Kidney tubule cell (primary cell): ENCODE measurements around the gene TAF1.
"Not testable (repeated sequence)": the region's sequence is repeated elsewhere in the genome, so short reads cannot be mapped to it uniquely, and the experiment has no call there.

Experiments used
- DNase-seq: peaks from one replicate; pipeline ENCODE4 v3.0.0-alpha.2; 2018; ENCODE audit warnings: low spot score

The TAF1 gene

DNA sequence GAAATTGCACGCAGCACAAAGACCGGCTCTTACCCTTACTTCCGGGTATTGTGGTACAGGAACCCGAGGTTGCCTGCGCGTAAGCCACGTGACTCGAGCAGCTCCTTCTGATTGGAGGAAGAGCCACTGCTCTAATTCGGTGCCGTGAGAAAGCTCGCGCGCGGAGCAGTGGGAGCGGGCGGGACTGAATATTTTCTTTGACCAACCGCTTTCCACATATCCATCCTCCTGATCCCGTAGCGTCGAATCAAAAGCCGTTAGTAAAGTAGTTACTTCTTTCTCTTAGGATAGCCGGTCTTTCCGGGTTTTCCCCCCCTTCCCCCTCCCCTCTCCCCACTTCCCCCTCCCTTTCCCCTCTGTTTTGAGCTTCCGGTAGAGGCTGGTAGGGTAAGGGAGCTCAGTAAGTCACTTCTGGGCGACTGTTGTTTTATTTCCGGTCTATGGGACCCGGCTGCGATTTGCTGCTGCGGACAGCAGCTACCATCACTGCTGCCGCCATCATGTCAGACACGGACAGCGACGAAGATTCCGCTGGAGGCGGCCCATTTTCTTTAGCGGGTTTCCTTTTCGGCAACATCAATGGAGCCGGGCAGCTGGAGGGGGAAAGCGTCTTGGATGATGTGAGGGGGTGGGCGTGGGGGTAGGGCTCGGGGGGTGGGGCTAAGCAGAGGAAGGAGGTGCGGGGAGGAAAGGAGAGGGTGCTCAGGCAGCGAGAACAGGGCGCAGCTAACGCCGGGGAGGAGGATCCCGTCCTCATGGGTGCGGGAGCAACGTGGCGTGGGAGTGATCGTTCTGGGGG lies at the start of gene TAF1:
TSS of gene TAF1 (plus strand) at position 483 of the 799 bp plus-strand sequence. CDS start at position 501, 18 bp downstream.
- DNase-seq: peak; percentile 98

DNA sequence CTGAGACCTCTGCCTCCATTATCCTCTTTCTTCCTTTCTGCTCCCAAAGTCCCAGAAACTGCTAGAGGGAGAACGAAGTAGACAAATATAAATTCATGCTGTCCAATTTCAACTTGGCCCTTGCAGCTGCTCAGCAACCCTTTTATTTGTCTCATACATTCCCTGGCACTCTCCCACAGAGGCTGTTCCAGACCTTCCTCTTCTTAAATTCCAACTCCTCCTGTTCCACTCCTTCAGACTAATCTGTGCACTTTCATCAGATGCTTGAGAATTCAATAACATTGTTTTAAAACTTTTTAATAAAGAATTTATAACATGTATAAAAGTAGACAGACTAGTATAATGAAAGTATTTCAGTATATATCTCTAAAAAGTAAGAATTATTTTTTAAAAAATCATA lies 49.2 kb upstream of the TAF1 start:
- not testable (repeated sequence) for DNase-seq

- no peak for DNase-seq
Measured at GRCh38 chrX:71320126-71320525, 46.0 kb upstream of the TAF1 start.

- DNase-seq: no peak
Measured at GRCh38 chrX:71321731-71322130, 44.4 kb upstream of the TAF1 start.

DNA sequence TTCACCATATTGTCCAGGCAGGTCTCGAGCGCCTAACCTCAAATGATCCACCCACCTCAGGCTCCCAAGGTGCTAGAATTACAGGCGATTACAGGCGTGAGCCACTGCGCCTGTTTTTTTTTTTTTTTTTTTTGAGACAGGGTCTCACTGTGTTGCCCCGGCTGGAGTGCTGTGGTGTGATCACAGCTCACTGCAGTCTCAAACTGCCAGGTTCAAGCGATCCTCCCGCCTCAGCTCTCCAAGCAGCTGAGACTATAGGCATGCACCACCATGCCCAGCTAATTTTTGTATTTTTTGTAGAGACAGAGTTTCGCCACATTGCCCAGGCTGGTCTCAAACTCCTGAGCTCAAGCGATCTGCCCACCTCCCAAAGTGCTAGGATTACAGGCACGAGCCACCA lies 41.7 kb upstream of the TAF1 start:
- DNase-seq: not testable (repeated sequence)

DNA sequence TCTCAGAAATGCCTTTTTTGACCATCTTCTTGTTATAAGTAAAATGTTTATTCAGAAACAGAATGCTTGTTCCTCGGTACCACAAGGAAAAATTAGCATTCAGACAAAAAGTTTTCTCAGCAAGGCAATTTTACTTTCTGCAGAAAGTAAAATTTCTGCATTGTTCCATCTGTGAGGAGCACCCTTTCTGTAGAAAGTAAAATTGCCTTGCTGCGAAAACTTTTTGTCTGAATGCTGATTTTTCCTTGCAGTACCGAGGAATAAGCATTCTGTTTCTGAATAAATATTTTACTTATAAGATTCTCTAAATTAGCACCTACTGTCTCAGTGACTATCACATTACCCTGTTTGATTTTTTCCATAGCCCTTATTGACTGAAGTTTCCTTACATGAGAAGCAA lies 39.8 kb upstream of the TAF1 start:
- DNase-seq: no peak

GRCh38 chrX:71349151-71349665 lies 16.9 kb upstream of the TAF1 start:
- DNase-seq: not testable (repeated sequence)

DNA sequence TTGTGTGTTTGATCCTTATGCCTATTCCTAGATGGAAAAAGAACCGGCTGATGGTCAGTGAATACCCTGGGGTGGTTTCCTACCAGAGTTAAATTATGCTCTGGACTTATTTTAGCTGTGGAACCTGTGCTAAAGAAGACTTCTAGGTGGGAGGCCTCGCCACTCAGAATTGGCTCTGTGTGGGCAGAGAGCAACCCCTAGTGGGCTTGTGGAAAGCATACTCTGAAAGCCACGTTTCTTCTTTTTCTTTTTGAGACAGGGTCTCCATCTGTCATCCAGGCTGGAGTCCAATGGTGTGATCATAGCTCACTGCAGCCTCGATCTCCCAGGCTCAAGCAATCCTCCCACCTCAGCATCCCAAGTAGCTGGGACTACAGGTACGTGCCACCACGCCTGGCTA lies 16.3 kb upstream of the TAF1 start:
- not testable (repeated sequence) for DNase-seq

- DNase-seq: not testable (repeated sequence)
Measured at GRCh38 chrX:71352439-71352838, 13.7 kb upstream of the TAF1 start.

DNA sequence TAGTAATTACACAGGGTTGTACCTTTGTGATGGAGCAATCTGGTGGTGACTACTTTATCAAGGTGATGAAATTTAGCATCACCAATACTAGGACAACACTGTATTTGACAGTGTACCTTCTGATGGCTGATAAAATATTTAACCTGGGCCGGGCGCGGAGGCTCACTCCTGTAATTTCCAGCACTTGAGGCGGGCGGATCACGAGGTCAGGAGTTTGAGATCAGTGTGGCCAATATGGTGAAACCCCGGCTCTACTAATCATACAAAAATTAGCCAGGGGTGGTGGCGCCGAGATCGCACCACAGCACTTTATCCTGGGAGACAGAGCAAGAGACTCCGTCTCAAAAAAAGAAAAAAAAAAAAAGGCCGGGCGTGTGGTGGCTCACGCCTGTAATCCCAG lies 1.9 kb upstream of the TAF1 start:
- no peak for DNase-seq

DNA sequence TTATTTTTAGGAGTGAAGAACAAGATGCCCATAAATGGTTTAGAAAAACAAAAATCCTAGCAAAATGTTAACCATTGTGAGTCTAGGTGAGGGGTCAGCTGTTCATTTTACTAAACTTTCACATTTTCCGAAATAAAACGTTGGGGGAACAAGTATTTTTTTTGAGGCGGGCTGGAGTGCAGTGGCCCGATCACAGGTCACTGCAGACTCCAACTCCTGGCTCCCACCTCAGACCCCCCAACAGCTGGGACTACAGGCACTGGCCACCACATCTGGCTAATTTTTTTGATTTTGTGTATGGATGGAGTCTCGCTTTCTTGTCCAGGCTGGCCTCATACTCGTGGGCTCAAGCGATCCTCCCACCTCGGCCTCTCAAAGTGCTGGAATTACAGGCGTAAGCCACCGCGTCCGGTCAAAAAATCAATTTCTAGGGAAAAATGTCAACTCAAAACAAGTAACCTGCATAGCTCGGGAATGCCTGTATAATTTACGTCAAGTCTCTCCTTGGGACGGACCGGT lies 742 bp upstream of the TAF1 start:
- no peak for DNase-seq

GRCh38 chrX:71366674-71367256 lies 608 bp downstream of the TAF1 start:
- peak; percentile 18 for DNase-seq

DNA sequence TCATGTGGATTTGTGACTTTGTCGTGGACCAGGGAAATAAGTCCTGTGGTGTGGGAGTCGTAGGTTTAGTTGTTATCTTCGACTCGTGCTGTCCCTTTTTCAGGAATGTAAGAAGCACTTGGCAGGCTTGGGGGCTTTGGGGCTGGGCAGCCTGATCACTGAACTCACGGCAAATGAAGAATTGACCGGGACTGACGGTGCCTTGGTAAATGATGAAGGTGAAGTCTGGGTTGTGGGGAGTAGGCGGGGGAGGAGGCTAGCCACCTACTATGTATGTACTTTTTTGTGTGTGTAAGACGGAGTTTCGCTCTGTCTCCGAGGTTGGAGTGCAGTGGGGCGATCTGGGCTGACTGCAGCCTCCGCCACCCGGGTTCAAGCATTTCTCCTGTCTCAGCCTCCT lies 1.2 kb downstream of the TAF1 start:
- DNase-seq: no peak

- DNase-seq: no peak
Measured at GRCh38 chrX:71372388-71372787, 6.2 kb downstream of the TAF1 start.

DNA sequence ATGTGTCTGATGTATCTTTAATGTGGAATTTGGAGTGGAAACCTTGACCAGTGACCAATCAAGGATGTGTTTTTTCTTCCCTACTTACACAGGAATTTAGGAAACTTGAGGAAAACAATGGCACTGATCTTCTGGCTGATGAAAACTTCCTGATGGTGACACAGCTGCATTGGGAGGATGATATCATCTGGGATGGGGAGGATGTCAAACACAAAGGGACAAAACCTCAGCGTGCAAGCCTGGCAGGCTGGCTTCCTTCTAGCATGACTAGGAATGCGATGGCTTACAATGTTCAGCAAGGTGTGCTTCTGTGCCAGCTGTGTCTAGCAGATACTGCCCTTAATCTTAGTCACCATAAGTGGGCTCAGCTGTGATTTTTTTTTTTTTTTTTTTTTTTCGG lies 12.6 kb downstream of the TAF1 start:
- peak; percentile 48 for DNase-seq

DNA sequence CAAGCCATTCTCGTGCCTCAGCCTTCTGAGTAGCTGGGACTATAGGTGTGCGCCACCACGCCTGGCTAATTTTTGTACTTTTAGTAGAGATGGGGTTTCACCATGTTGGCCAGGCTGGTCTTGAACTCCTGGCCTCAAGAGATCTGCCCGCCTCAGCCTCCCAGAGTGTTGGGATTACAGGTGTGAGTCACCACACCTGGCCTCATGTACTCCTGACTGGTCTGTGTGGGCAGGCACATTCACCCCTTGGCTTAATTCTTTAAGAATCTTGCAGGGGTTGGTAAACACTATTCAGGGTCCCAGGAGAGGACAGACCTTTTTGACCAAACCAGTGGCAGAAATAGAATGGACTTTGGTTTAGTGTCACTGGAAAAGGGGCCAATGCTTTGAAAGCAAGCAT lies 25.6 kb downstream of the TAF1 start:
- DNase-seq: not testable (repeated sequence)

DNA sequence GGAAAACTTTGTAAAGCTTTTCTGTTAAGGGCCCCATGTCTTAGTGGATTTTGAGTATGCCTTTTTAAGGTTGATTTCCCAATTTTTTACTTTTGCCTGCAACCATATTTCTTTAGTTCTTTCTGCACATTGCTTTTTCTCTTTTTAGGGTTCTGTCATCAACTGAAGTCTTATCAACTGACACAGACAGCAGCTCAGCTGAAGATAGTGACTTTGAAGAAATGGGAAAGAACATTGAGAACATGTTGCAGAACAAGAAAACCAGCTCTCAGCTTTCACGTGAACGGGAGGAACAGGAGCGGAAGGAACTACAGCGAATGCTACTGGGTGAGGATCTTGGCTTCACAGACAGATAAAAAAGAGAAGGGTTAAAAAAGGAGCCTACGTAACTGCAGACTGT lies 27.8 kb downstream of the TAF1 start:
- DNase-seq: no peak

DNA sequence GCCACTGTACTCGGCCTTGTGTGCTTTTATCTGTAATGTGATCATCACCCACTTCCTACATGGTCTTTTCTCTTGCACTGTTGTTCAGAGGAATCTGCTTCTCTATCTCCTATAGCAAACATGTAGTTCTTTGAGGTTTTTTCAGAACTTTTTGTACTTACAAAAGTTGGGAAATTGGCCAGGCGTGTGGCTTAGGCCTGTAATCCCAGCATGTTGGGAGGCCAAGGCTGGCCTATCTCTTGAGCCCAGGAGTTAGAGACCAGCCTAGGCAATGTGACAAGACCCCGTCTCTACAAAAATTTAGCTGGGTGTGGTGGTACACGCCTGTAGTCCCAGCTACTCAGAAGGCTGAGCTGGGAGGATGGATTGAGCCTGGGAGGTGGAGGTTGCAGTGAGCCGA lies 30.4 kb downstream of the TAF1 start:
- DNase-seq: no peak

GRCh38 chrX:71400710-71401109 lies 34.6 kb downstream of the TAF1 start:
- no peak for DNase-seq

DNA sequence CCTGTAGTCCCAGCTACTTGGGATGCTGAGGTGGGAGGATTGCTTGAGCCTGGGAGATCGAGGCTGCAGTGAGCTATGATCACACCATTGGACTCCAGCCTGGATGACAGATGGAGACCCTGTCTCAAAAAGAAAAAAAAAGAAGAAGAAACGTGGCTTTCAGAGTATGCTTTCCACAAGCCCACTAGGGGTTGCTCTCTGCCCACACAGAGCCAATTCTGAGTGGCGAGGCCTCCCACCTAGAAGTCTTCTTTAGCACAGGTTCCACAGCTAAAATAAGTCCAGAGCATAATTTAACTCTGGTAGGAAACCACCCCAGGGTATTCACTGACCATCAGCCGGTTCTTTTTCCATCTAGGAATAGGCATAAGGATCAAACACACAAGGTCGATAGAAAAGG lies 50.1 kb downstream of the TAF1 start:
- not testable (repeated sequence) for DNase-seq

- no peak for DNase-seq
Measured at GRCh38 chrX:71420686-71421085, 54.5 kb downstream of the TAF1 start.

DNA sequence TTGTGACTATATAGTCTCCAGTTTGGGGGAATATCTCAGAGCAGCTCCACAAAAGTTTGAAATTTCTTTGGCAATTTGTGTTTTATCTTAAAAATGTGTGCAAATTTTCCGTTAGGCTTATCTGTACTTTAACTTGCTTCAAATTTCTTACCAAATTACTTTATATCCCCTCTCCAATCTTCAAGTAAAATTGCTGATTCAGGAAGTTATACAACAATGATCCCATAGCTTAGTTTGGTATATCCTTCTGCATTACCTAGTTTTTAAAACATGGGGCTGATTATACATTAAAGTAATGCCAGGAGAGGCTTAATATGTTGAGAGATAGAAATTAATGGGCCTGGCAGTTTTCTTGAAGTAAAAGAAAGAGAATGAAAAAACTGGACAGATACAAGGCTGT lies 66.6 kb downstream of the TAF1 start:
- DNase-seq: no peak

GRCh38 chrX:71438750-71439149 lies 72.6 kb downstream of the TAF1 start:
- DNase-seq: no peak
